ENCODE data around the gene SMARCA2.

GRCh38 chr9:2157277-2158110 is 142.3 kb downstream of the SMARCA2 start:
- TF ChIP-seq CTCF (conservative IDR thresholded peaks at IDR 0.05; ENCODE audit: low read length) (no peak), EZH2phosphoT487 (IDR thresholded peaks at IDR 0.05; ENCODE audit: borderline replicate concordance) (no peak)
